ENCODE data around the gene PSMD6.

DNA sequence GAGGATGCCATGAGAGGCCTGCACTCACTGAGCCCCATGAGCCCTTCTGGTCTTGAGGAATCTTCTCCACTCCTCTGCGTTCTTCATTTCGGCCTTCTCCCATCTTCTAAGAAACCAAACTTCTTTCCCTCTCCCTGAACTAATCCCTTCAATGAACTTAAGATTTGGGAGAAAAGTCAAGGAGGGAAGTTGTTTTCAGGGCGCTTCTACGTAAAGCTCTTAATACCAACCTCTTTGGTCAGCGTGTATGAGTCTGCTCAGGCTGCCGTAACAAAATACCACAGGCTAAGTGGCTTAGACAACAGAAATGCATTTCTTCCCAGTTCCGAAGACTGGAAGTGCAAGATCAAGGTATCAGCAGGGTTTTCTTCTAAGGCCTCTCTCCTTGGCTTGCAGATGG, 13.8 kb upstream of the PSMD6 start:
- TF ChIP-seq EZH2 (IDR thresholded peaks at IDR 0.05) = no peak
- TF ChIP-seq POLR2AphosphoS5 (IDR thresholded peaks at IDR 0.05; ENCODE audit: borderline replicate concordance, low read depth, low read length) = no peak
